Body of pancreas (tissue), 4 donors: ENCODE data around the gene PLAC1. TPM values are rescaled to one million over a fixed set of nuclear protein-coding genes. Genes with fewer than 3 reads are reported as not detected.

ENCODE experiments used
- ATAC-seq: fragments of 150-250 bp; one replicate; pipeline ENCODE4 v1.9.1; 2016
- DNase-seq, 4 donors: peaks; one replicate each; pipeline ENCODE4 v3.0.0-alpha.2; 2019
- H3K27ac ChIP-seq, 4 donors: fragments of 200-600 bp; sonication (generic); 1 replicate in 3 of 4; 2 replicates in 1 of 4; pipeline versions ENCODE4 v1.5.1 to v1.6.1; 2016 to 2019; ENCODE audit warnings: mild to moderate bottlenecking in 1 of 4, mixed read lengths in 1 of 4, moderate library complexity in 1 of 4
- H3K27me3 ChIP-seq, 2 donors: fragments of 200-600 bp; sonication (generic); one replicate each; pipeline ENCODE4 v1.6.0; 2016; ENCODE audit warnings: mild to moderate bottlenecking in 1 of 2
- H3K36me3 ChIP-seq, 2 donors: fragments of 200-600 bp; sonication (generic); replicated peaks in 1 of 2; 2 replicates each; pipeline ENCODE4 v1.5.1; 2016; ENCODE audit warnings: low read depth in 2 of 2; ENCODE audit not compliant: insufficient read depth in 1 of 2
- H3K4me1 ChIP-seq: fragments of 200-600 bp; sonication (generic); one replicate; pipeline ENCODE4 v1.6.0; 2016
- H3K4me3 ChIP-seq, 2 donors: fragments of 200-600 bp; sonication (generic); 1 replicate in 1 of 2; 2 replicates in 1 of 2; pipeline ENCODE4 v1.5.1; 2016 to 2019
- H3K9me3 ChIP-seq, 3 donors: fragments of 200-600 bp; sonication (generic); 1 replicate in 2 of 3; 2 replicates in 1 of 3; pipeline ENCODE4 v1.5.1; 2016
- POLR2A ChIP-seq, 3 donors: fragments of 450-650 bp; IDR thresholded peaks; one replicate each; pipeline ENCODE4 v1.6.1; 2016; ENCODE audit warnings: antibody characterized with exemption in 3 of 3, mild to moderate bottlenecking in 2 of 3
- WGBS, 2 donors: methylation state at CpG; one replicate each; pipeline ENCODE4 v1.1.5; 2017; 5-methylcytosine and 5-hydroxymethylcytosine counted together
- intact Hi-C: fragments of 100-400 bp; cut with DNase I; formaldehyde crosslinking; loops from one replicate; pipeline ENCODE4 v1.15.1; 2023
- total RNA-seq, 2 donors: library from RNA; depleted of rRNA; stranded (reverse); fragments of >200 nt; gene quantifications; one replicate each; pipeline ENCODE4 v1.1.0, GENCODE V29; 2016
- TF ChIP-seq, protein P1 (sequence below), 7 experiments: fragments of 450-650 bp in 4 of 7; fragments of 200-600 bp in 3 of 7; sonication (generic) in 3 of 7; IDR thresholded peaks; one replicate each; pipeline ENCODE4 v1.5.1; 2016 to 2019; ENCODE audit warnings: antibody characterized with exemption in 7 of 7

Gene PLAC1
- total RNA-seq, 2 donors from 2014 or later = not detected

- intact Hi-C loops = no loop called here
- no peaks in the 10 kb centered on the region for H3K36me3 ChIP-seq
- H3K9me3 ChIP-seq = no peaks in the 10 kb centered on the region
- H3K4me3 ChIP-seq = no peak overlapping the region
- H3K27ac ChIP-seq = no peak overlapping the region
- TF ChIP-seq, protein P1, sequence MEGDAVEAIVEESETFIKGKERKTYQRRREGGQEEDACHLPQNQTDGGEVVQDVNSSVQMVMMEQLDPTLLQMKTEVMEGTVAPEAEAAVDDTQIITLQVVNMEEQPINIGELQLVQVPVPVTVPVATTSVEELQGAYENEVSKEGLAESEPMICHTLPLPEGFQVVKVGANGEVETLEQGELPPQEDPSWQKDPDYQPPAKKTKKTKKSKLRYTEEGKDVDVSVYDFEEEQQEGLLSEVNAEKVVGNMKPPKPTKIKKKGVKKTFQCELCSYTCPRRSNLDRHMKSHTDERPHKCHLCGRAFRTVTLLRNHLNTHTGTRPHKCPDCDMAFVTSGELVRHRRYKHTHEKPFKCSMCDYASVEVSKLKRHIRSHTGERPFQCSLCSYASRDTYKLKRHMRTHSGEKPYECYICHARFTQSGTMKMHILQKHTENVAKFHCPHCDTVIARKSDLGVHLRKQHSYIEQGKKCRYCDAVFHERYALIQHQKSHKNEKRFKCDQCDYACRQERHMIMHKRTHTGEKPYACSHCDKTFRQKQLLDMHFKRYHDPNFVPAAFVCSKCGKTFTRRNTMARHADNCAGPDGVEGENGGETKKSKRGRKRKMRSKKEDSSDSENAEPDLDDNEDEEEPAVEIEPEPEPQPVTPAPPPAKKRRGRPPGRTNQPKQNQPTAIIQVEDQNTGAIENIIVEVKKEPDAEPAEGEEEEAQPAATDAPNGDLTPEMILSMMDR (IDR thresholded peaks at IDR 0.05) = no peak
- no peak for TF ChIP-seq POLR2A (IDR thresholded peaks at IDR 0.05)
- no peaks in the 10 kb centered on the region for H3K4me1 ChIP-seq
- WGBS, 2 donors = 55 to 94% methylated on average over 2 of the region's 2 CpGs
- no peak for ATAC-seq
- H3K27me3 ChIP-seq = no peaks in the 10 kb centered on the region
- DNase-seq = no peak
These were observed 18.2 kb upstream of the PLAC1 start for GRCh38 chrX:134676436-134676835.

- Histone ChIP-seq H3K4me1 (peaks cover 10% of the 10 kb centered on the region), H3K4me3 (no peak overlapping the region), H3K27ac (no peak overlapping the region), H3K36me3 (no peaks in the 10 kb centered on the region), H3K9me3 (no peaks in the 10 kb centered on the region), H3K27me3 (no peaks in the 10 kb centered on the region)
- DNase-seq = no peak
- intact Hi-C loops = no loop called here
- TF ChIP-seq POLR2A (IDR thresholded peaks at IDR 0.05) = no peak
- TF ChIP-seq, protein P1 (IDR thresholded peaks at IDR 0.05) = no peak
- ATAC-seq = no peak
These were observed 14.9 kb upstream of the PLAC1 start for GRCh38 chrX:134673123-134673522.

GRCh38 chrX:134672101-134672500 is 13.8 kb upstream of the PLAC1 start:
- 87 to 94% methylated on average over 3 to 4 of the region's 4 CpGs for WGBS, 2 donors
- Histone ChIP-seq H3K4me3 (no peak overlapping the region), H3K4me1 (peaks cover 10% of the 10 kb centered on the region), H3K36me3 (no peaks in the 10 kb centered on the region), H3K27ac (no peak overlapping the region), H3K9me3 (no peaks in the 10 kb centered on the region), H3K27me3 (no peaks in the 10 kb centered on the region)
- TF ChIP-seq POLR2A (IDR thresholded peaks at IDR 0.05) = no peak
- TF ChIP-seq, protein P1 (IDR thresholded peaks at IDR 0.05) = no peak
- DNase-seq (no peak), ATAC-seq (no peak)
- intact Hi-C loops = no loop called here

- no peaks in the 10 kb centered on the region for H3K27me3 ChIP-seq
- H3K9me3 ChIP-seq = no peaks in the 10 kb centered on the region
- H3K36me3 ChIP-seq = no peaks in the 10 kb centered on the region
- 59 to 79% methylated on average over 6 of the region's 6 CpGs for WGBS, 2 donors
- no peak overlapping the region for H3K4me3 ChIP-seq
- H3K4me1 ChIP-seq = peaks cover 10% of the 10 kb centered on the region
- TF ChIP-seq, protein P1 (IDR thresholded peaks at IDR 0.05) = no peak
- TF ChIP-seq POLR2A (IDR thresholded peaks at IDR 0.05) = no peak
- H3K27ac ChIP-seq = no peak overlapping the region
- ATAC-seq (no peak), DNase-seq (no peak)
- intact Hi-C loops = no loop called here
These were observed 13.0 kb upstream of the PLAC1 start for GRCh38 chrX:134671294-134671693.

DNA sequence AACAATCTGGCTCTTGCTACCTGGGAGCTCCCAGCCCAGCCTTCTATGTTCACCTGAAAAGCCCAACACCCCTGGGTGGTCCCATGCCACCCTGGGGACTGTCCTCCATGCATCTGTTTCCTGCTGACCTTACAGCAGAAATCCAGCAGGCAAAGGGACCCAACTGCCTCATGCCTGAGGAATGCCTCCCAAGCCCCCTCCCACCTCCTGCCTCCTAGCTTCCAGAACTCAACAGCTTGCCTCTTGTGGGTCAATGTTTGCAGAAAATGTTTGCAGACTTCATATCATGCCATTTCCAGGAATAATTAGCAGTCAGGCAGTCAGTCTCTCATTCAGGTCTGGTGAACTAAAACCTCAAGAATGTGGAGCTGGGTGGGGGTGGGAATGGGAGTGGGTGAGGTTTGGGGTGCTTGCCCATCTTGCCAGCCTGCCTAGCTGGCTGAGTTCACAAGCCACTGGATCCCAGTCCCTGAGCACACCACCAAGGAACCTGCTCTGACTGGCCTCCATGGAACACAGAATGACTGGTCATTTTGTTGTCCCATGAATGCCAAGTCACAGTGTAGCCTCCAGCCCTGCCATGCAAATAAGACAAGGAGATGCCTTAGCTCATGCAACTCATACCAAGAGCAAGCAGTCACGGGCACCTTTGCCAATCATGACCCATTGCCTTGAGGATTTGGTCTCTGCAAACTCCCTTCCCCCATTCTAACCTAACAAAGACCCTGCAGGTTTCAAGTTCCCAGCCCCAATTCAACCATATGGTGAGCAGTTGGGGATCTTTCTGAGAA is 12.1 kb upstream of the PLAC1 start:
- no peaks in the 10 kb centered on the region for H3K36me3 ChIP-seq
- ATAC-seq = peak; percentile 87
- H3K27me3 ChIP-seq = no peaks in the 10 kb centered on the region
- no peaks in the 10 kb centered on the region for H3K9me3 ChIP-seq
- intact Hi-C loops = no loop called here
- H3K27ac ChIP-seq = peak overlapping the region in 3 of 4 donors; percentile 10 to 62 (median 52)
- DNase-seq = peak; percentile 52 to 63 (median 57)
- peaks cover 10% of the 10 kb centered on the region for H3K4me1 ChIP-seq
- H3K4me3 ChIP-seq = no peak overlapping the region
- TF ChIP-seq POLR2A (IDR thresholded peaks at IDR 0.05) = no peak
- TF ChIP-seq, protein P1 (IDR thresholded peaks at IDR 0.05) = peak in 1 of 7 experiments; percentile 7
- WGBS, 2 donors = 0 to 20% methylated on average over 1 of the region's 1 CpG
